ENCODE measurements around the gene BICD2. TPM values are rescaled to one million over a fixed set of nuclear protein-coding genes. Genes with fewer than 3 reads are reported as not detected.

The BICD2 gene
- total and polyA plus RNA-seq, 2 donors (not counting 1 experiment from before 2014, with no cell fraction given): 9.1 to 35.8 TPM

GRCh38 chr9:92704528-92704927 is 60.1 kb downstream of the BICD2 start:
- no peak overlapping the region for H3K4me3 ChIP-seq (replicated peaks in 1 of 4; ENCODE audit: control extremely low read depth in 1 of 4, insufficient read depth in 1 of 4, low read depth in 3 of 4, low read length in 4 of 4)
- H2AFZ ChIP-seq (ENCODE audit: low read length): no peak overlapping the region
- DNase-seq (ENCODE audit: low read depth in 2 of 2): peak in 1 of 2 donors; percentile 20
- no peaks in the 10 kb centered on the region for H4K20me1 ChIP-seq (ENCODE audit: control insufficient read depth, extremely low read depth, insufficient read depth, low read length)
- no peak overlapping the region for H3K9ac ChIP-seq (ENCODE audit: insufficient read depth, low read length)
- H3K4me1 ChIP-seq (ENCODE audit: control insufficient read depth, extremely low read depth, insufficient read depth, low read length): no peaks in the 10 kb centered on the region
- H3K9me3 ChIP-seq (ENCODE audit: control insufficient read depth, insufficient read depth, low read depth, low read length): no peaks in the 10 kb centered on the region
- H3K79me2 ChIP-seq (ENCODE audit: control insufficient read depth, insufficient read depth, low read length): no peaks in the 10 kb centered on the region
- no peak for TF ChIP-seq EZH2 (IDR thresholded peaks at IDR 0.05; ENCODE audit: low read length, missing control alignments)
- TF ChIP-seq, protein P1, sequence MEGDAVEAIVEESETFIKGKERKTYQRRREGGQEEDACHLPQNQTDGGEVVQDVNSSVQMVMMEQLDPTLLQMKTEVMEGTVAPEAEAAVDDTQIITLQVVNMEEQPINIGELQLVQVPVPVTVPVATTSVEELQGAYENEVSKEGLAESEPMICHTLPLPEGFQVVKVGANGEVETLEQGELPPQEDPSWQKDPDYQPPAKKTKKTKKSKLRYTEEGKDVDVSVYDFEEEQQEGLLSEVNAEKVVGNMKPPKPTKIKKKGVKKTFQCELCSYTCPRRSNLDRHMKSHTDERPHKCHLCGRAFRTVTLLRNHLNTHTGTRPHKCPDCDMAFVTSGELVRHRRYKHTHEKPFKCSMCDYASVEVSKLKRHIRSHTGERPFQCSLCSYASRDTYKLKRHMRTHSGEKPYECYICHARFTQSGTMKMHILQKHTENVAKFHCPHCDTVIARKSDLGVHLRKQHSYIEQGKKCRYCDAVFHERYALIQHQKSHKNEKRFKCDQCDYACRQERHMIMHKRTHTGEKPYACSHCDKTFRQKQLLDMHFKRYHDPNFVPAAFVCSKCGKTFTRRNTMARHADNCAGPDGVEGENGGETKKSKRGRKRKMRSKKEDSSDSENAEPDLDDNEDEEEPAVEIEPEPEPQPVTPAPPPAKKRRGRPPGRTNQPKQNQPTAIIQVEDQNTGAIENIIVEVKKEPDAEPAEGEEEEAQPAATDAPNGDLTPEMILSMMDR (conservative IDR thresholded peaks at IDR 0.05 in 1 of 2, IDR thresholded peaks at IDR 0.05 in 1 of 2; ENCODE audit: low read depth in 1 of 2, low read length in 2 of 2): no peak
- no peaks in the 10 kb centered on the region for H3K27me3 ChIP-seq (ENCODE audit: control insufficient read depth, insufficient read depth, low read length)
- H3K27ac ChIP-seq (ENCODE audit: insufficient read depth, low read length): no peak overlapping the region
- H3K4me2 ChIP-seq (ENCODE audit: extremely low read depth, insufficient read depth, low read length): no peak overlapping the region
- no peaks in the 10 kb centered on the region for H3K36me3 ChIP-seq (ENCODE audit: control insufficient read depth, insufficient read depth, low read length)

DNA sequence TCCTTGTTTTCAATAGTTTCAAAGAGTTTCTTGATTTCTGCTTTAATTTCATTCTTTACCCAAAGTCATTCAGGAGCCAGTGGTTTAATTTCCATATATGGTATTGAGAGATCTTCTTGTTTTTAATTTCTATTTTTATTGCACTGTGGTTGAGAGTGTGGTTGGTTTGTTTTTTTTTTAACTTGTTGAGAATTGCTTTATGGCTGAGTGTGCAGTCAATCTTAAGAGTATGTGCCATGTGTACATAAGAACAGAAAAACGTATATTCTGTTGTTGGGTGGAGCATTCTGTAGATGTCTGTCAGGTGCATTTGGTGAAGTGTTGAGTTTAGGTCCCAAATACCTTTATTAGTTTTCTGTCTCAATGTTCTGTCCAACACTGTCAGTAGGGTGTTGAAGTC is 68.0 kb downstream of the BICD2 start:
- Histone ChIP-seq H3K79me2 (ENCODE audit: control insufficient read depth, insufficient read depth, low read length) (no peaks in the 10 kb centered on the region), H4K20me1 (ENCODE audit: control insufficient read depth, extremely low read depth, insufficient read depth, low read length) (no peaks in the 10 kb centered on the region), H3K4me2 (ENCODE audit: extremely low read depth, insufficient read depth, low read length) (no peak overlapping the region), H3K27ac (ENCODE audit: insufficient read depth, low read length) (no peak overlapping the region), H2AFZ (ENCODE audit: low read length) (no peak overlapping the region), H3K4me3 (replicated peaks in 1 of 4; ENCODE audit: control extremely low read depth in 1 of 4, insufficient read depth in 1 of 4, low read depth in 3 of 4, low read length in 4 of 4) (no peak overlapping the region), H3K36me3 (ENCODE audit: control insufficient read depth, insufficient read depth, low read length) (no peaks in the 10 kb centered on the region), H3K4me1 (ENCODE audit: control insufficient read depth, extremely low read depth, insufficient read depth, low read length) (no peaks in the 10 kb centered on the region), H3K9me3 (ENCODE audit: control insufficient read depth, insufficient read depth, low read depth, low read length) (no peaks in the 10 kb centered on the region), H3K9ac (ENCODE audit: insufficient read depth, low read length) (no peak overlapping the region), H3K27me3 (ENCODE audit: control insufficient read depth, insufficient read depth, low read length) (no peaks in the 10 kb centered on the region)
- TF ChIP-seq, protein P1 (conservative IDR thresholded peaks at IDR 0.05 in 1 of 2, IDR thresholded peaks at IDR 0.05 in 1 of 2; ENCODE audit: low read depth in 1 of 2, low read length in 2 of 2): no peak
- no peak for TF ChIP-seq EZH2 (IDR thresholded peaks at IDR 0.05; ENCODE audit: low read length, missing control alignments)
- DNase-seq (ENCODE audit: low read depth in 2 of 2): no peak

GRCh38 chr9:92686954-92687353 is 77.7 kb downstream of the BICD2 start:
- H3K36me3 ChIP-seq (ENCODE audit: control insufficient read depth, insufficient read depth, low read length): no peaks in the 10 kb centered on the region

More at GRCh38 chr9:92686954-92687353, 77.7 kb downstream of the BICD2 start:
- Histone ChIP-seq H4K20me1 (ENCODE audit: control insufficient read depth, extremely low read depth, insufficient read depth, low read length) (no peaks in the 10 kb centered on the region), H3K27ac (ENCODE audit: insufficient read depth, low read length) (no peak overlapping the region), H3K4me2 (ENCODE audit: extremely low read depth, insufficient read depth, low read length) (no peak overlapping the region), H2AFZ (ENCODE audit: low read length) (no peak overlapping the region), H3K27me3 (ENCODE audit: control insufficient read depth, insufficient read depth, low read length) (no peaks in the 10 kb centered on the region), H3K9me3 (ENCODE audit: control insufficient read depth, insufficient read depth, low read depth, low read length) (no peaks in the 10 kb centered on the region), H3K9ac (ENCODE audit: insufficient read depth, low read length) (no peak overlapping the region), H3K4me1 (ENCODE audit: control insufficient read depth, extremely low read depth, insufficient read depth, low read length) (no peaks in the 10 kb centered on the region), H3K79me2 (ENCODE audit: control insufficient read depth, insufficient read depth, low read length) (no peaks in the 10 kb centered on the region), H3K4me3 (replicated peaks in 1 of 4; ENCODE audit: control extremely low read depth in 1 of 4, insufficient read depth in 1 of 4, low read depth in 3 of 4, low read length in 4 of 4) (no peak overlapping the region)
- TF ChIP-seq, protein P1 (conservative IDR thresholded peaks at IDR 0.05 in 1 of 2, IDR thresholded peaks at IDR 0.05 in 1 of 2; ENCODE audit: low read depth in 1 of 2, low read length in 2 of 2): peak in 1 of 2 donors; percentile 26
- no peak for TF ChIP-seq EZH2 (IDR thresholded peaks at IDR 0.05; ENCODE audit: low read length, missing control alignments)
- no peak for DNase-seq (ENCODE audit: low read depth in 2 of 2)
